RWPE2 (cell line): ENCODE measurements around the gene TJAP1.

ENCODE experiments used
- ATAC-seq: fragments of 200-7000 bp; cut with Tn5 transposase; 3 replicates; pipeline ENCODE4 v1.9.1; 2021; ENCODE audit warnings: low read depth
- DNase-seq: peaks from one replicate; pipeline ENCODE4 v3.0.0-alpha.2; 2020; ENCODE audit warnings: low spot score
- H3K27ac ChIP-seq: fragments of 450-650 bp; 2 replicates; pipeline ENCODE4 v1.5.1; 2017; ENCODE audit warnings: mild to moderate bottlenecking; ENCODE audit not compliant: poor library complexity, severe bottlenecking
- H3K27me3 ChIP-seq: fragments of 250-450 bp; sonication (Bioruptor Pico); 2 replicates; pipeline ENCODE4 v1.5.1; 2021; ENCODE audit warnings: mild to moderate bottlenecking, moderate library complexity; ENCODE audit not compliant: insufficient read depth, poor library complexity, severe bottlenecking
- H3K36me3 ChIP-seq: fragments of 250-450 bp; sonication (Bioruptor Pico); 2 replicates; pipeline ENCODE4 v1.5.1; 2020; ENCODE audit warnings: low read depth, mild to moderate bottlenecking, moderate library complexity
- H3K4me1 ChIP-seq: fragments of 250-450 bp; sonication (Bioruptor Pico); 2 replicates; pipeline ENCODE4 v1.5.1; 2021; ENCODE audit warnings: mild to moderate bottlenecking, moderate library complexity; ENCODE audit not compliant: insufficient read depth, poor library complexity, severe bottlenecking
- H3K4me3 ChIP-seq: fragments of 250-450 bp; sonication (Bioruptor Pico); 2 replicates; pipeline ENCODE4 v1.5.1; 2021; ENCODE audit warnings: mild to moderate bottlenecking, moderate library complexity; ENCODE audit not compliant: severe bottlenecking
- H3K9me3 ChIP-seq: fragments of 250-450 bp; sonication (Bioruptor Pico); 2 replicates; pipeline ENCODE4 v1.5.1; 2021; ENCODE audit warnings: mild to moderate bottlenecking, moderate library complexity; ENCODE audit not compliant: severe bottlenecking
- CTCF ChIP-seq: fragments of 450-650 bp; IDR thresholded peaks from one replicate; pipeline ENCODE4 v1.5.1; 2017; ENCODE audit warnings: mild to moderate bottlenecking, moderate library complexity; ENCODE audit not compliant: poor library complexity, severe bottlenecking

TJAP1 gene

GRCh38 chr6:43477235-43478007, at the start of gene TJAP1:
TSS of gene TJAP1 (plus strand) at chr6:43477570. CDS start at chr6:43499002, 21,432 bp downstream.
- ATAC-seq (peak; percentile 85), DNase-seq (peak; percentile 91)
- Histone ChIP-seq H3K4me3 (peak within 1 kb of the TSS; percentile 52), H3K27ac (peak within 1 kb of the TSS; percentile 24), H3K27me3 (no peaks in the 10 kb centered on the region), H3K4me1 (peaks cover 23% of the 10 kb centered on the region), H3K36me3 (peaks cover 17% of the 10 kb centered on the region; the same call in 1 of the 2 replicates), H3K9me3 (no peaks in the 10 kb centered on the region)
- no peak for TF ChIP-seq CTCF

- Histone ChIP-seq H3K27ac (peak overlapping the region; percentile 72), H3K27me3 (no peaks in the 10 kb centered on the region), H3K9me3 (no peaks in the 10 kb centered on the region), H3K4me1 (peaks cover 3% of the 10 kb centered on the region), H3K4me3 (peak overlapping the region; percentile 82), H3K36me3 (peaks cover 12% of the 10 kb centered on the region)
- ATAC-seq = peak; percentile 54
- no peak for TF ChIP-seq CTCF
- no peak for DNase-seq
Measured at GRCh38 chr6:43428112-43428570, 49.2 kb upstream of the TJAP1 start.

GRCh38 chr6:43428874-43429273, 48.5 kb upstream of the TJAP1 start:
- ATAC-seq (no peak), DNase-seq (no peak)
- H3K4me3 ChIP-seq = peak overlapping the region; percentile 82
- H3K27ac ChIP-seq = peak overlapping the region; percentile 72
- no peaks in the 10 kb centered on the region for H3K9me3 ChIP-seq
- no peaks in the 10 kb centered on the region for H3K27me3 ChIP-seq
- no peak for TF ChIP-seq CTCF
- H3K4me1 ChIP-seq = peaks cover 3% of the 10 kb centered on the region
- H3K36me3 ChIP-seq = peaks cover 12% of the 10 kb centered on the region

GRCh38 chr6:43432009-43432945, 45.1 kb upstream of the TJAP1 start:
- Histone ChIP-seq H3K36me3 (peaks cover 12% of the 10 kb centered on the region), H3K9me3 (no peaks in the 10 kb centered on the region), H3K27ac (no peak overlapping the region), H3K27me3 (no peaks in the 10 kb centered on the region), H3K4me3 (no peak overlapping the region), H3K4me1 (peaks cover 19% of the 10 kb centered on the region)
- DNase-seq (no peak), ATAC-seq (no peak)
- TF ChIP-seq CTCF = no peak
